ENCODE measurements around the gene TLDC2. TPM values are rescaled to one million over a fixed set of nuclear protein-coding genes. Genes with fewer than 3 reads are reported as not detected.
"Not testable (repeated sequence)": the region's sequence is repeated elsewhere in the genome, so short reads cannot be mapped to it uniquely, and the experiment has no call there.

Gene TLDC2
- total RNA-seq, 1 donor from 2014 or later = not detected

DNA sequence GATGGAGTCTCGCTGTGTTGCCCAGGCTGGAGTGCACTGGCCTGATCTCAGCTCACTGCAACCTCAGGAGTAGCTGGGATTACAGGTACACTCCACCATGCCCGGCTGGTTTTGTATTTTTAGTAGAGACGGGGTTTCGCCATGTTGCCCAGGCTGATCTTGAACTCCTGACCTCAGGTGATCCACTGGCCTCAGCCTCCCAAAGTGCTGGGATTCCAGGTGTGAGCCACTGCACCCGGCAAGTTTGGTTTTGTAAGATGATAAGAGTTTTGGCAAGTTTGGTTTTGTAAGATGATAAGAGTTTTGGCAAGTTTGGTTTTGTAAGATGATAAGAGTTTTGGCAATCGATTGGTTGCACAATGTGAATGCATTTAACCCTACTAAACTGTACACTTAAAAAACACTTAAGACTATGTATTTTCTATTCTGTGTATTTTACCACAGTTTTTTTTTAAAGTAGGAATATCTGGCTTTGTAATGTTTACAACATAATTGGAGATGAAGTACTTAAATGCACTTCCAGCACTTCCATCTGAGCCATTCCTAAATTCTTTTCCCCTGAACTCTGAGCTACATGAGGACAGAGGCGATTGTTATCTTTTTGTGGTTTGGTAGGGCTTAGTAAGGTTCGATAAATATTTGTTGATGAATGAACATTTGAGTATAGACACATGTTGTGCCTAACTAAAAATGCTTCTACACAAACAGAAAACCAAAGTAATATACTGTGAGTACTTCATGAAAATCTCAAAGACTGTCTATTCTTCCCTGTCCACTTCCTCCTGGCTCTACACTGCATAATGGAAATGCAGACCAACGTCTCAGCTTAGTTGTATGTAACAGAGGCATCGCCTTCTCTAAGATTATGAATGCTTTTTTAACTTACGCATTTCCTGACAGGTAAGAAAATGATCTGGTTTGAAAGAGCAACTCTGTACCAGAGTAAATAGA, 56.8 kb downstream of the TLDC2 start:
- peaks cover 45% of the 10 kb centered on the region for H3K36me3 Mint-ChIP-seq (ENCODE audit: low read depth)

DNA sequence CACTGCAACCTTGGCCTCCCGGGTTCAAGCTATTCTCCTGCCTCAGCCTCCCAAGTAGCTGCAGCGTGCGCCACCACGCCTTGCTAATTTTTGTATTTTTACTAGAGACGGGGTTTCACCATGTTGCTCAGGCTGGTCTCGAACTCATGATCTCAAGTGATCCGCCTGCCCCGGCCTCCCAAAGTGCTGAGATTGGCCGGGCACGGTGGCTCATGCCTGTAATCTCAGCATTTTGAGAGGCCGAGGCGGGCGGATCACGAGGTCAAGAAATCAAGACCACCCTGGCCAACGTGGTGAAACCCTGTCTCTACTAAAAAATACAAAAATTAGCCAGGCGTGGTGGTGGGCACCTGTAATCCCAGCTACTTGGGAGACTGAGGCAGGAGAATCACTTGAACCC, 57.6 kb downstream of the TLDC2 start:
- H3K4me3 Mint-ChIP-seq; H3K27me3 Mint-ChIP-seq; H3K27ac Mint-ChIP-seq; DNase-seq; H3K9me3 Mint-ChIP-seq; POLR2A ChIA-PET; ATAC-seq (ENCODE audit: low read depth); CTCF ChIA-PET; intact Hi-C loops (cut with micrococcal nuclease); H3K4me1 Mint-ChIP-seq: not testable (repeated sequence)
- peaks cover 43% of the 10 kb centered on the region for H3K36me3 Mint-ChIP-seq (ENCODE audit: low read depth)

More for the DNA sequence above, 56.8 kb downstream of the TLDC2 start:
- ChIA-PET POLR2A (no interaction called here), CTCF (no interaction called here)
- no peak overlapping the region for H3K4me3 Mint-ChIP-seq
- H3K9me3 Mint-ChIP-seq = no peaks in the 10 kb centered on the region
- ATAC-seq (ENCODE audit: low read depth) (no peak), DNase-seq (no peak)
- intact Hi-C loops (cut with micrococcal nuclease) = no loop called here
- TF ChIP-seq, protein P1, sequence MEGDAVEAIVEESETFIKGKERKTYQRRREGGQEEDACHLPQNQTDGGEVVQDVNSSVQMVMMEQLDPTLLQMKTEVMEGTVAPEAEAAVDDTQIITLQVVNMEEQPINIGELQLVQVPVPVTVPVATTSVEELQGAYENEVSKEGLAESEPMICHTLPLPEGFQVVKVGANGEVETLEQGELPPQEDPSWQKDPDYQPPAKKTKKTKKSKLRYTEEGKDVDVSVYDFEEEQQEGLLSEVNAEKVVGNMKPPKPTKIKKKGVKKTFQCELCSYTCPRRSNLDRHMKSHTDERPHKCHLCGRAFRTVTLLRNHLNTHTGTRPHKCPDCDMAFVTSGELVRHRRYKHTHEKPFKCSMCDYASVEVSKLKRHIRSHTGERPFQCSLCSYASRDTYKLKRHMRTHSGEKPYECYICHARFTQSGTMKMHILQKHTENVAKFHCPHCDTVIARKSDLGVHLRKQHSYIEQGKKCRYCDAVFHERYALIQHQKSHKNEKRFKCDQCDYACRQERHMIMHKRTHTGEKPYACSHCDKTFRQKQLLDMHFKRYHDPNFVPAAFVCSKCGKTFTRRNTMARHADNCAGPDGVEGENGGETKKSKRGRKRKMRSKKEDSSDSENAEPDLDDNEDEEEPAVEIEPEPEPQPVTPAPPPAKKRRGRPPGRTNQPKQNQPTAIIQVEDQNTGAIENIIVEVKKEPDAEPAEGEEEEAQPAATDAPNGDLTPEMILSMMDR (IDR thresholded peaks at IDR 0.05) = no peak
- no peak overlapping the region for H3K27ac Mint-ChIP-seq
- no peaks in the 10 kb centered on the region for H3K27me3 Mint-ChIP-seq
- no peaks in the 10 kb centered on the region for H3K4me1 Mint-ChIP-seq

DNA sequence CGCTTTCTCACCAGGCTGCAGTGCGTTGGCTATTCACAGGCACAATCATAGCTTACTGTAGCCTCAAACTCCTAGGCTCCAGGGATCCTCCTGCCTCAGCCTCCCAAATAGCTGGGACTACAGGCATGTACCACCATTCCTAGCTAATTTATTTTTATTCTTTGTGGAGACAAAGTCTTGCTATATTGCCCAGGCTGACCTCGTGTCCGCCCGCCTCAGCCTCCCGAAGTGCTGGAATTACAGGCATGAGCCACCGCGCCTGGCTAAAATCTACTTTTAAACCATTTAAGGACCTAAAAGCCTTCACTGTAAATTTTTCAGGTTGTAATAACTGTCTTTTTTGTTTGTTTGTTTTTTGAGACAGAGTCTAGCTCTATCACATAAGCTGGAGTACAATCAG, 60.4 kb downstream of the TLDC2 start:
- ChIA-PET CTCF (no interaction called here), POLR2A (no interaction called here)
- ATAC-seq (ENCODE audit: low read depth) (no peak), DNase-seq (no peak)
- H3K4me1 Mint-ChIP-seq = no peaks in the 10 kb centered on the region
- TF ChIP-seq, protein P1 (IDR thresholded peaks at IDR 0.05) = no peak
- no peak overlapping the region for H3K27ac Mint-ChIP-seq
- no peak overlapping the region for H3K4me3 Mint-ChIP-seq
- H3K36me3 Mint-ChIP-seq (ENCODE audit: low read depth) = peaks cover 25% of the 10 kb centered on the region
- H3K9me3 Mint-ChIP-seq = no peaks in the 10 kb centered on the region
- no peaks in the 10 kb centered on the region for H3K27me3 Mint-ChIP-seq
- intact Hi-C loops (cut with micrococcal nuclease) = no loop called here

DNA sequence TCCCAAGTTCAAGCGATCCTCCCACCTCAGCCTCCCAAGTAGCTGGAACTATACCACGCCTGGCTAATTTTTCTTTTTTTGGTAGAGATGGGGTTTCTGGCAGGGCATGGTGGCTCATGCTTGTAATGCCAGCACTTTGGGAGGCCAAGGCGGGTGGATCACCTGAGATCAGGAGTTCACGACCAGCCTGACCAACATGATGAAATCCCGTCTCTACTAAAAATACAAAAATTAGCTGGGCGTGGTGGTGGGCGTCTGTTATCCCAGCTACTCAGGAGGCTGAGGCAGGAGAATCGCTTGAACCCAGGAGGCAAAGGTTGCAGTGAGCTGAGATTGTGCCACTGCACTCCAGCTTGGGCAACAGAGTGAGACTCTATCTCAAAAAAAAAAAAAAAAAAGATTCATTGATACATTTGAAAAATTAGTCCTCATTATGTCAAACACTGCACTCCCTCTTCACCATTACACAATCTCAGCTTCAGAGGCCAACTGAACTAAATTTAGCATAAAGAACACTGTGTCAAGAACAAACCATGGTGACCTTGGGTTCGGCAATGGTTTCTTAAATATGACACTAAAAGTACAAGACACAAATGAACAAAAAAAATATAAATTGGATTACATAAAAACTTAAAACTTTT, 60.9 kb downstream of the TLDC2 start:
- H3K4me1 Mint-ChIP-seq, CTCF ChIA-PET, H3K4me3 Mint-ChIP-seq: not testable (repeated sequence)

DNA sequence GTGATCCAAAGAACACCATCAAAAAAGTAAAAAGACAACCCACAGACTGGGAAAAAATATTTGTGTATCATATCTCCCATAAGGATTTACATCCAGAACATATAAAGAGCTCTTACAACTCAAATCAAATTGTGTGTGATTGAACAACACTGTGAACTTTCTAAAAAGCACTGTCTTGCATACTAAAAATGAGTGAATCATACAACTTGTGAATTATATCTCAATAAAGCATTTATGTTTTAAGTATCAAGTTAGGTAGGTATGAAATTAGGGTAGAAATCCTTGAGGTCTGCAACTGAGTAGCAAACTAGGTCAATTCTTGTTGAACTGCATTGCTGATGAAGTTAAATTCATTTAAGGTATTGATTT, 61.4 kb downstream of the TLDC2 start:
- no peaks in the 10 kb centered on the region for H3K4me1 Mint-ChIP-seq
- peaks cover 20% of the 10 kb centered on the region for H3K36me3 Mint-ChIP-seq (ENCODE audit: low read depth)
- TF ChIP-seq, protein P1 (IDR thresholded peaks at IDR 0.05) = no peak
- no peaks in the 10 kb centered on the region for H3K27me3 Mint-ChIP-seq
- no peaks in the 10 kb centered on the region for H3K9me3 Mint-ChIP-seq
- ATAC-seq (ENCODE audit: low read depth) (no peak), DNase-seq (no peak)
- H3K27ac Mint-ChIP-seq = no peak overlapping the region
- ChIA-PET CTCF (no interaction called here), POLR2A (no interaction called here)
- intact Hi-C loops (cut with micrococcal nuclease) = no loop called here
- H3K4me3 Mint-ChIP-seq = no peak overlapping the region

More for the DNA sequence above, 60.9 kb downstream of the TLDC2 start:
- H3K27ac Mint-ChIP-seq; intact Hi-C loops (cut with micrococcal nuclease); DNase-seq; ATAC-seq (ENCODE audit: low read depth); H3K9me3 Mint-ChIP-seq; POLR2A ChIA-PET; H3K27me3 Mint-ChIP-seq: not testable (repeated sequence)
- H3K36me3 Mint-ChIP-seq (ENCODE audit: low read depth) = peaks cover 25% of the 10 kb centered on the region

DNA sequence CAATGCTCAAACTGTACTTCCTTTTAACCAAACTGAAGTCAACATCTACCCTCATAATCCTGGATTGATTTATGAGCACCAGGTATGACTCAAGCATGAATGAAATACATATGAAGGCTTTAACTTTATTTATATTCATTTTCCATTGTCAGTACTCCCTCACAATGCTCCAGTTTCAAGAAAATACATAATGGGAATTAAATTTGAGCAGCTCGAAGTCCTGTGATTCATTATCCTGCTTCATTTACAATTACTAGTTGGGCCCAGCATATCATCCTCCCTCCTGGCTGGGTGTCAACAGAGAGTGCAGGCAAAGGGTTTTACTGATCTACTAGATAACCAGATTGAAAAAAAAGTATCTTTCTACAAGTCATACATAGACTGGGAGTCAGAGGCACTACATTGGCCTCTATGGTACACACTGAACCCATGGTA, 65.5 kb downstream of the TLDC2 start:
- intact Hi-C loops (cut with micrococcal nuclease) = no loop called here
- H3K4me3 Mint-ChIP-seq = no peak overlapping the region

More for the DNA sequence above, 65.5 kb downstream of the TLDC2 start:
- DNase-seq = no peak
- ATAC-seq (ENCODE audit: low read depth) = no peak
- POLR2A ChIA-PET = no interaction called here
- TF ChIP-seq, protein P1 (IDR thresholded peaks at IDR 0.05) = no peak
- no peaks in the 10 kb centered on the region for H3K27me3 Mint-ChIP-seq
- no peaks in the 10 kb centered on the region for H3K9me3 Mint-ChIP-seq
- no peak overlapping the region for H3K27ac Mint-ChIP-seq
- H3K4me1 Mint-ChIP-seq = no peaks in the 10 kb centered on the region
- CTCF ChIA-PET = no interaction called here
- peaks cover 25% of the 10 kb centered on the region for H3K36me3 Mint-ChIP-seq (ENCODE audit: low read depth)

All from activated B cell treated with CpG ODN at 0.5 μM for 24 hours (primary cell).